GM10266 (cell line): ENCODE results near the gene VSIG10.
"Not testable (repeated sequence)": the region's sequence is repeated elsewhere in the genome, so short reads cannot be mapped to it uniquely, and the experiment has no call there.

ENCODE experiments used
- DNase-seq: peaks from one replicate; pipeline ENCODE4 v3.0.0; 2012; ENCODE audit errors: extremely low spot score
- TF ChIP-seq, protein P1 (sequence below): IDR thresholded peaks from 2 replicates; pipeline ENCODE4 v1.5.1; 2012; ENCODE audit warnings: mild to moderate bottlenecking, low read depth; ENCODE audit not compliant: control insufficient read depth, insufficient read depth; ENCODE audit errors: missing control alignments

The VSIG10 gene

DNA sequence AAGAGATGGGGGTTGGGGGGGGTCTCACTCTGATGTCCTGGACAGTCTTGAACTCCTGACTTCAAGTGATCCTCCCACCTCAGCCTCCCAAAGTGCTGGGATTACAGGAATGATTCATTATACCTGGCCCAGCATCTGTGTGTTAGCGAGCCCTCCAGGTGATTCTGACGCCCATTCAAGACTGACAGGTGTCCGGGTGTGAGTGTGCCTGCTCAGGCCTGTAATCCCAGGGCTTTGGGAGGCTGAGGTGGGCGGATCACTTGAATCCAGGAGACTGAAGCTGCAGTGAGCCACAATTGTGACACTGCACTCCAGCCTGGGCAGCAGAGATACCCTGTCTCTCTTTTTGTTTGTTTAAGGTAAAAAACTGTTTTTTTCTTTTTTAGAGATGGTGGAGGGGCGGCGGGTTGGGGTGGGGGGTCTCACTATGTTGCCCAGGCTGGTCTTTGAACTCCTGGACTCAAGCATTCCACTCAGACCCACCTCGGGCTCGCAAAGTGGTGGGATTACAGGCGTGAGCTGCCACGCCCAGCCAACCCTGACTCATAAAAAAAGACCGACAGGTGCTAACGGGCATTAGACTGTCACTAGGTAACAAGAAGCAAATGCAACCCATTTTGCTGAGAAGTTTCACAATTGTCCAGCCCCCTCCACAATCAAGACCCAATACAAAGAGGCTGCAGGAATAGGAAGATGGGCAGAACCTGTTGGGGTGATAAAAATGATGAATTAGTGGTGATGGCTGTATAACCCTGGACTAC lies 4.7 kb downstream of the VSIG10 start:
- TF ChIP-seq, protein P1, sequence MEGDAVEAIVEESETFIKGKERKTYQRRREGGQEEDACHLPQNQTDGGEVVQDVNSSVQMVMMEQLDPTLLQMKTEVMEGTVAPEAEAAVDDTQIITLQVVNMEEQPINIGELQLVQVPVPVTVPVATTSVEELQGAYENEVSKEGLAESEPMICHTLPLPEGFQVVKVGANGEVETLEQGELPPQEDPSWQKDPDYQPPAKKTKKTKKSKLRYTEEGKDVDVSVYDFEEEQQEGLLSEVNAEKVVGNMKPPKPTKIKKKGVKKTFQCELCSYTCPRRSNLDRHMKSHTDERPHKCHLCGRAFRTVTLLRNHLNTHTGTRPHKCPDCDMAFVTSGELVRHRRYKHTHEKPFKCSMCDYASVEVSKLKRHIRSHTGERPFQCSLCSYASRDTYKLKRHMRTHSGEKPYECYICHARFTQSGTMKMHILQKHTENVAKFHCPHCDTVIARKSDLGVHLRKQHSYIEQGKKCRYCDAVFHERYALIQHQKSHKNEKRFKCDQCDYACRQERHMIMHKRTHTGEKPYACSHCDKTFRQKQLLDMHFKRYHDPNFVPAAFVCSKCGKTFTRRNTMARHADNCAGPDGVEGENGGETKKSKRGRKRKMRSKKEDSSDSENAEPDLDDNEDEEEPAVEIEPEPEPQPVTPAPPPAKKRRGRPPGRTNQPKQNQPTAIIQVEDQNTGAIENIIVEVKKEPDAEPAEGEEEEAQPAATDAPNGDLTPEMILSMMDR: no peak
- no peak for DNase-seq

DNA sequence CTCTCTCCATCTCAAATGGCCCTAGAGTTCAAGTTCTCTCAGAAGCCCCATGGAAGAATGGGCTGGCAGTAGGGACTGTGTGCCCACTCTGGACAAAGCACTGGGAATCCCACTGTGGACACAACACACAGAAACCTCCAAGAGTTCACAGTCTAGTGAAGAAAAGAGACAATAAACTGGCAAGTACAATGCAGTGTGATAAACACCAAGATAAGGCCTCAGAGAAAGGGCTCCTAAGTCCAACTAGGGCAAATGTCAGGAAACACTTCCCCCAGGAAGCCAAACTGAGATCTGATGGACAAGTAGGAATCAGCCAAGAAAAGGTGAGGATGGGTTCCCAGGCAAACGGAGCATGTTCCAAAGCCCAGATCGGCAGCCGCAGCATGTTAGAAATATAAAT lies 5.4 kb downstream of the VSIG10 start:
- TF ChIP-seq, protein P1: no peak
- DNase-seq: no peak

- DNase-seq: no peak
- TF ChIP-seq, protein P1: no peak
These were observed 9.8 kb downstream of the VSIG10 start for GRCh38 chr12:118094039-118094438.

- TF ChIP-seq, protein P1: no peak
- no peak for DNase-seq
These were observed 14.0 kb downstream of the VSIG10 start for GRCh38 chr12:118089782-118090181.

- DNase-seq: no peak
- TF ChIP-seq, protein P1: no peak
These were observed 21.6 kb downstream of the VSIG10 start for GRCh38 chr12:118082161-118082560.

- not testable (repeated sequence) for DNase-seq
These were observed 22.3 kb downstream of the VSIG10 start for GRCh38 chr12:118081521-118081920.

- TF ChIP-seq, protein P1: no peak
- no peak for DNase-seq
These were observed 30.0 kb downstream of the VSIG10 start for GRCh38 chr12:118073768-118074167.

GRCh38 chr12:118070650-118071049 lies 33.2 kb downstream of the VSIG10 start:
- no peak for DNase-seq
- TF ChIP-seq, protein P1: no peak
